HUES64 (cell line): ENCODE data around the gene CTBP2.
A peak's percentile ranks its signal among the peaks of the same experiment; 100 is the strongest.
"Not testable (repeated sequence)": the region's sequence is repeated elsewhere in the genome, so short reads cannot be mapped to it uniquely, and the experiment has no call there.

Source experiments
- H3K27ac ChIP-seq: 2 replicates; pipeline ENCODE4 v1.7.0; 2013; ENCODE audit warnings: low read depth, low read length, inconsistent platforms
- H3K27me3 ChIP-seq: 2 replicates; pipeline ENCODE4 v1.6.1; 2013; ENCODE audit warnings: mild to moderate bottlenecking, low read length; ENCODE audit not compliant: insufficient read depth
- H3K36me3 ChIP-seq: 2 replicates; pipeline ENCODE4 v1.6.1; 2013; ENCODE audit warnings: mild to moderate bottlenecking, low read length; ENCODE audit not compliant: insufficient read depth
- H3K4me1 ChIP-seq: 2 replicates; pipeline ENCODE4 v1.6.1; 2013; ENCODE audit warnings: mild to moderate bottlenecking, low read length, moderate library complexity; ENCODE audit not compliant: insufficient read depth
- H3K4me3 ChIP-seq: 2 replicates; pipeline ENCODE4 v1.5.1; 2013; ENCODE audit warnings: mild to moderate bottlenecking, low read length, moderate library complexity
- H3K9ac ChIP-seq: 2 replicates; pipeline ENCODE4 v1.6.1; 2013; ENCODE audit warnings: mild to moderate bottlenecking, low read depth, low read length
- H3K9me3 ChIP-seq: 2 replicates; pipeline ENCODE4 v1.6.1; 2013; ENCODE audit warnings: low read depth, low read length; ENCODE audit not compliant: insufficient read depth
- WGBS: fragments of 150-250, 120-280 bp; methylation state at CpG from one replicate; pipeline ENCODE4 v1.1.7; 2013; ENCODE audit warnings: missing lambda C conversion rate; 5-methylcytosine and 5-hydroxymethylcytosine counted together

The CTBP2 gene

DNA sequence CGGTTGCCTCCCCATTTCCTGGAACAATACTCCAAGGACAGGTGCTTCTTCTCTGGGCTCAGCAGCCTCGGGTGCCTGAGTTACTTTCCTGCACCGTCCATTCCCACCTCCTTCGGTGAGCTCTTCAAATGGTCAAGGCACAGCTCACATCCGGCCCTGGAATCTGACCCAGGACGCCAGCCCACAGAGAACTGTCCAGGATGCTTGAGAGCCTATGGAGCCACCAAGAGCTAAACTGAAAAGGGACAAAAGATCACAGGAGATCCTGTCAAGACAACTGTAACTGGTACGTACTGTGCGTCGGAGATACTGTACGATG lies 72.5 kb downstream of the CTBP2 start:
- Histone ChIP-seq H3K27ac (no peak overlapping the region), H3K36me3 (peaks cover 46% of the 10 kb centered on the region), H3K27me3 (no peaks in the 10 kb centered on the region), H3K4me1 (peaks cover 19% of the 10 kb centered on the region), H3K9me3 (no peaks in the 10 kb centered on the region), H3K4me3 (no peak overlapping the region), H3K9ac (no peak overlapping the region)
- 94% methylated on average over 10 of the region's 10 CpGs for WGBS

DNA sequence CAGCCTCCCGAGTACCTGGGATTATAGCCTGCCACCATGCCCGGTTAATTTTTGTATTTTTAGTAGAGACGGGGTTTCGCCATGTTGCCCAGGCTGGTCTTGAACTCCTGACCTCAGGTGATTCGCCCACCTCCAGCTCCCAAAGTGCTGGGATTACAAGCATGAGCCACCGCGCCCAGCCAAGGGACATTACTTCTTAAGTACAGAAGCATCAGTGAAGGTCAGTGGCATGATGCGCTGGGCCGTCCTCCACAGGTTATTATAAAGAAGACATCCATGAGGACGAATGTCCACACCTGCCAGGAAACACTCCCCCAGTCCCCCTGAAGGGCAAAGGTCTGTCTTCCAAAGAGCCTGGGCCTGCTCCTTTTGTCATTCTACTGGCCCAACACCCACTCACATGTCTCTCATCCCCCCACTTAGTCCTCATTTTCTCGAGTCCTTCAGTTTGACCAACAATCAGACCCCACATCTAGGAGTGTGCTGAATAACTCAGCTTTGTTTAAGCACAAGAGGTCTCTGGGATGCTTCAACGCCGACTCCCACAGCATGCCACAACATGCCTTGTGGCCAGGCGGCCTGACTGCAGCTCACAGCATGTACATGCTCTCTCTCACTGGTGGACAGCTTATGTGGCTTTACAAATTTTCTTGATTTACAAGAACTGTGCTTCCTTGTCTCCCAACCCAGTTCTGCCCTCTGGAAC lies 73.0 kb downstream of the CTBP2 start:
- Histone ChIP-seq H3K9me3 (no peaks in the 10 kb centered on the region), H3K4me1 (peaks cover 19% of the 10 kb centered on the region), H3K4me3 (no peak overlapping the region), H3K27me3 (no peaks in the 10 kb centered on the region), H3K36me3 (peaks cover 48% of the 10 kb centered on the region), H3K9ac (no peak overlapping the region), H3K27ac (no peak overlapping the region)
- WGBS: 94% methylated on average over 14 of the region's 14 CpGs

DNA sequence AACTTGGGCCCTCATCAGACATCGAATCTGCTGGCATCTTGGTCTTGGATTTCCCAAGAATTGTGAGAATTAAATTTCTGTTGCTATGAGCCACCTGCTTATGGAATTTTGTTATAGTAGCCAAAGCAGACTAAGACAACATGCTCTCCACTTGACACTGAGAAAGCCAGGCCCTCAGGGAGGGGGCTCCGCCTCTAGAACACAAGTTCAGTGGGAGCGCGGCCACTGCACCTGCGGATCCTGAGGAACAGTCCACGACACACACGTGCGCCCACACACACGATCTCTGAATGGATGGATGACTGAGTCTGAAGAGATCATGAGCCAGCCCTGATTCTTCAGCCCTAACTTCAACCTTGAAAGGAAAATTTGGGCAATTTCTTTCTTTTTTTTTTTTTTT lies 73.7 kb downstream of the CTBP2 start:
- H3K4me1 ChIP-seq: peaks cover 19% of the 10 kb centered on the region
- H3K36me3 ChIP-seq: peaks cover 51% of the 10 kb centered on the region
- H3K9ac ChIP-seq: no peak overlapping the region
- H3K9me3 ChIP-seq: no peaks in the 10 kb centered on the region
- 98% methylated on average over 9 of the region's 9 CpGs for WGBS
- H3K27ac ChIP-seq: no peak overlapping the region
- H3K4me3 ChIP-seq: no peak overlapping the region
- H3K27me3 ChIP-seq: no peaks in the 10 kb centered on the region

GRCh38 chr10:125085258-125086054 lies 74.9 kb downstream of the CTBP2 start:
- H3K27me3 ChIP-seq: no peaks in the 10 kb centered on the region
- H3K4me1 ChIP-seq: peaks cover 26% of the 10 kb centered on the region
- H3K4me3 ChIP-seq: no peak overlapping the region
- H3K27ac ChIP-seq: peak overlapping the region; percentile 41; the same call in 1 of the 2 replicates
- no peaks in the 10 kb centered on the region for H3K9me3 ChIP-seq
- WGBS: 93% methylated on average over 17 of the region's 17 CpGs
- H3K9ac ChIP-seq: no peak overlapping the region
- H3K36me3 ChIP-seq: peaks cover 64% of the 10 kb centered on the region

DNA sequence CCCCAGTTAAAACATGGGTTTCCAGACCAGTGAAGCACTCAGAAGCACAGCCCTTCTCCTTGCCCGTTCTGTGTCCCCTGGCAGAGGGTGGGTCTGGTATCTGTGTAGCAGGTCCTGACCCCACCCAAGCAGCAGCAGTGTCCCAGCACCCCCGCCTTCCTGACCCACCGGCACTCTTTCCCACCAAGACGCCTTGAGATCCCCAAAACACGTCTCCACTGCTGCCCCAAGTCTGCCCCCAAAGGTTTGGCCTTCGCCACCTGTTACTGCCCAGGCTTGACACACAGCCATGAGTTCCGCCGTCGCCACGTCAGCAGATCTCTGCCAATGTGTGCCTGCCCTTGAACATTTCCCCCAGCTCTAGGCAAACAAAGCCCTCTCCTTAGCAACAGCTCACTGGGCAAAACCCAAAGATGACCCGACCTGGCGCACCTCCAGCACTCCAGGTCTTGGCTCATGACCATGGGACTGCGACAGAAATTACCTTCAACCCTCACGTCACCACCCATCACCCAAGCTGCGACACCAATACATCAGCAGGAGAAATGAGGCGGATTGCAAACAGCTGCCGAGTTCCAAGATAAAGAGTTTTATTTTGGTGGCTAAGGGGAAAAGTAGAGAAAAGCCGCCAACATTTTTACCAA lies 75.6 kb downstream of the CTBP2 start:
- no peaks in the 10 kb centered on the region for H3K9me3 ChIP-seq
- H3K27ac ChIP-seq: no peak overlapping the region
- no peak overlapping the region for H3K4me3 ChIP-seq
- no peak overlapping the region for H3K9ac ChIP-seq
- H3K4me1 ChIP-seq: peaks cover 25% of the 10 kb centered on the region
- WGBS: 94% methylated on average over 16 of the region's 18 CpGs
- no peaks in the 10 kb centered on the region for H3K27me3 ChIP-seq
- H3K36me3 ChIP-seq: peaks cover 70% of the 10 kb centered on the region

DNA sequence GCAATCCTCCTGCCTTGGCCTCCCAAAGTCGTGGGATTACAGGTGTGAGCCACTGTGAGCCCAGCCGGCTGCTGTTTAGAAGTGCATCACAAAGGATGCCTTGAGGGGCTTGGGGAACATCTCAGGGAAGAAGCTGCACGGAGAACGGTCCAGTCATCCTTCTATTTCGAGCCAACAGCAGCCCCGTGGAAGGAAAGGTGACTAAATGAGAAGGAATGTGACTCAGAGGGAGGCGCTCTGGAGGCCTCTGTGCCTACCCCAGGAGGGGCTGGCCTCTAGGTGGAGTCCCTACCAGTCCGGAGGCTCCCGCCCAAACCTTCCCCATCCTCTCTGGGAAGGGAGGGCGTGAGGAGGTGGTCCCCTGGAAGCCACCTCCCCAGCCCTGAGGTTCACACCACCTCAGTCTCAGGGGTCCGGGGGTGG lies 76.2 kb downstream of the CTBP2 start:
- Histone ChIP-seq H3K9ac (no peak overlapping the region), H3K36me3 (peaks cover 69% of the 10 kb centered on the region), H3K27ac (0 out of 2 replicates have a peak overlapping the region, but pooled peaks have one; percentile 9), H3K9me3 (no peaks in the 10 kb centered on the region), H3K27me3 (no peaks in the 10 kb centered on the region), H3K4me1 (peaks cover 20% of the 10 kb centered on the region), H3K4me3 (no peak overlapping the region)
- 70% methylated on average over 11 of the region's 11 CpGs for WGBS

GRCh38 chr10:125083576-125083920 lies 76.8 kb downstream of the CTBP2 start:
- Histone ChIP-seq H3K4me1 (peaks cover 18% of the 10 kb centered on the region), H3K4me3 (no peak overlapping the region), H3K9ac (no peak overlapping the region), H3K9me3 (no peaks in the 10 kb centered on the region), H3K27me3 (no peaks in the 10 kb centered on the region), H3K36me3 (peaks cover 62% of the 10 kb centered on the region), H3K27ac (no peak overlapping the region)
- 96% methylated on average over 10 of the region's 10 CpGs for WGBS

DNA sequence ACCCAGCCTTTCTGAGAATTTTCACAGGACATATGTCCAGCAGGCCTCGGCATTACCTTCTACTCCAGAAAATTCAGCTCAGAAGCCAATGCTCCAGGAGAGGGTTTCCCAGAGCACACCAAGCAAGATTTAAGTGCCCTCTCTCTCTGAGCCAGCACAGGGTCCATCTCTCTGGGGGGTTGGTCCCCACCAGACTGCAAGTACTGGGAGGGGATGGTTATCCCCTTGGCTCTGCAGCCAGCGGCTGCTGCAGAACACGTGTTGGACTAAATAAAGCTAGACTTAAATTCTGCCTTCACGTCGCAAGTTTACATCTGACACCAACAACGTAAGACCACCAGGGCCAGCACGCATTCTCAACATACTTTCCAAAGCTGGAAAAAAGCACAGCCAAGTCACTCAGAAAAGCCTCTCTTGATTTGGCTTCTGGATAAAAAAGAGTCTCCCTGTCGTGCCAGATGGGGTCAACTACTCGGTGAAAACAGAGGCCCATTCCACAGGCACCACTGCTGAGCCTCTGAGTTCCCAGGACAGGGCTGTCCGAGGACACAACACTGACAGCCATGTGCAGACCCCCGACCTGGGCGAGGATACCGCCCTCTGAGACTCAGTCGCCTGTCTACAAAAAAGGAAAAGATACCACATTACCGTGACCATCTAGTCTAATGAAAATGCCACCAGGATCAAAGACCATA lies 77.3 kb downstream of the CTBP2 start:
- H3K36me3 ChIP-seq: peaks cover 57% of the 10 kb centered on the region
- no peaks in the 10 kb centered on the region for H3K27me3 ChIP-seq
- H3K27ac ChIP-seq: no peak overlapping the region
- WGBS: 94% methylated on average over 15 of the region's 15 CpGs
- no peak overlapping the region for H3K9ac ChIP-seq
- peaks cover 18% of the 10 kb centered on the region for H3K4me1 ChIP-seq
- H3K4me3 ChIP-seq: no peak overlapping the region
- H3K9me3 ChIP-seq: no peaks in the 10 kb centered on the region

DNA sequence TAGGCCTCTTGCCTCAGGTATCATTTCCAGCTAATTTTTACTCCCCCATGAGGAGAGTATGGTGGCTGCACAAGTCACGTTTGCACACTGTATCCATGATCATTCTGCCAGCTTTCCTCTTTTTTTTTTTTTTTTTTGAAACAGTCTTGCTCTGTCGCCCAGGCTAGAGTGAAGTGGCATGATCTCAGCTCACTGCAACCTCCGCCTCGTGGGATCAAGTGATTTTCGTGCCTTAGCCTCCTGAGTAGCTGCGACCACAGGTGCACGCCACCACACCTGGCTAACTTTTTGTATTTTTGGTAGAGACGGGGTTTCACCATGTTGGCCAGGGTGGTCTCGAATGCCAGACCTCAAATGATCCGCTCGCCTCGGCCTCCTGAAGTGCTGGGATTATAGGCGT lies 77.9 kb downstream of the CTBP2 start:
- H3K27ac ChIP-seq, H3K9ac ChIP-seq, H3K27me3 ChIP-seq, H3K4me3 ChIP-seq, H3K9me3 ChIP-seq: not testable (repeated sequence)
- WGBS: 97% methylated on average over 13 of the region's 13 CpGs
- Histone ChIP-seq H3K4me1 (peaks cover 18% of the 10 kb centered on the region), H3K36me3 (peaks cover 54% of the 10 kb centered on the region)

GRCh38 chr10:125081931-125082330 lies 78.4 kb downstream of the CTBP2 start:
- Histone ChIP-seq H3K36me3 (peaks cover 55% of the 10 kb centered on the region), H3K9ac (no peak overlapping the region), H3K4me1 (peaks cover 18% of the 10 kb centered on the region), H3K4me3 (no peak overlapping the region), H3K27me3 (no peaks in the 10 kb centered on the region), H3K9me3 (no peaks in the 10 kb centered on the region), H3K27ac (no peak overlapping the region)
- WGBS: 94% methylated on average over 10 of the region's 10 CpGs

- H3K9me3 ChIP-seq: no peaks in the 10 kb centered on the region
- H3K36me3 ChIP-seq: peaks cover 56% of the 10 kb centered on the region
- H3K4me3 ChIP-seq: no peak overlapping the region
- WGBS: 95% methylated on average over 7 of the region's 7 CpGs
- peaks cover 17% of the 10 kb centered on the region for H3K4me1 ChIP-seq
- H3K27ac ChIP-seq: no peak overlapping the region
- no peak overlapping the region for H3K9ac ChIP-seq
- H3K27me3 ChIP-seq: no peaks in the 10 kb centered on the region
These were observed 79.4 kb downstream of the CTBP2 start for GRCh38 chr10:125080984-125081383.
